CD8-positive, alpha-beta memory T cell (primary cell): ENCODE data around the gene MYEOV. TPM values are rescaled to one million over a fixed set of nuclear protein-coding genes. Genes with fewer than 3 reads are reported as not detected.

Experiments used
- CTCF ChIA-PET: fragments of 350-600 bp; sonication (Branson Sonifier 250); formaldehyde crosslinking; loops from one replicate; lab custom pipeline; 2021; ENCODE audit warnings: antibody characterized with exemption; lab: Charles Lee
- POLR2A ChIA-PET: fragments of 350-600 bp; sonication (Branson Sonifier 250); formaldehyde crosslinking; loops from one replicate; lab custom pipeline; 2021; ENCODE audit warnings: antibody characterized with exemption; lab: Charles Lee
- DNase-seq, 5 donors: peaks; one replicate each; pipeline versions ENCODE4 v3.0.0 to v3.0.0-alpha.2; 2020 to 2022; ENCODE audit warnings: mixed read lengths in 1 of 5
- H3K27ac ChIP-seq: one replicate; pipeline ENCODE4 v1.7.0; 2013; ENCODE audit warnings: low read depth, mild to moderate bottlenecking, low read length, moderate library complexity
- H3K27me3 ChIP-seq: 2 replicates; pipeline ENCODE4 v1.7.0; 2013; ENCODE audit warnings: low read length, mild to moderate bottlenecking; ENCODE audit not compliant: insufficient read depth, poor library complexity, severe bottlenecking
- H3K36me3 ChIP-seq: 2 replicates; pipeline ENCODE4 v1.7.0; 2013; ENCODE audit warnings: mild to moderate bottlenecking, low read length, moderate library complexity; ENCODE audit not compliant: insufficient read depth
- H3K4me1 ChIP-seq: 2 replicates; pipeline ENCODE4 v1.7.0; 2013; ENCODE audit warnings: mild to moderate bottlenecking, low read length, moderate library complexity; ENCODE audit not compliant: insufficient read depth
- H3K4me3 ChIP-seq: 2 replicates; pipeline ENCODE4 v1.7.0; 2013; ENCODE audit warnings: mild to moderate bottlenecking, low read length
- H3K9me3 ChIP-seq: 2 replicates; pipeline ENCODE4 v1.7.0; 2013; ENCODE audit warnings: mild to moderate bottlenecking, low read length
- H3K27ac Mint-ChIP-seq, 8 donors: one replicate each; pipeline ENCODE4 v1.8.0; 2020 to 2021; ENCODE audit warnings: mixed read lengths in 8 of 8, mild to moderate bottlenecking in 6 of 8, inconsistent platforms in 3 of 8, moderate library complexity in 3 of 8
- H3K27me3 Mint-ChIP-seq, 2 donors: one replicate each; pipeline ENCODE4 v1.8.0; 2020 to 2021; ENCODE audit warnings: mixed read lengths in 2 of 2, mild to moderate bottlenecking in 1 of 2, moderate library complexity in 1 of 2
- H3K36me3 Mint-ChIP-seq, 3 donors: one replicate each; pipeline ENCODE4 v1.8.0; 2020 to 2021; ENCODE audit warnings: mixed read lengths in 3 of 3, inconsistent platforms in 1 of 3, mild to moderate bottlenecking in 1 of 3
- H3K4me1 Mint-ChIP-seq, 3 donors: one replicate each; pipeline ENCODE4 v1.8.0; 2020 to 2021; ENCODE audit warnings: mixed read lengths in 3 of 3, inconsistent platforms in 1 of 3, mild to moderate bottlenecking in 1 of 3
- H3K4me3 Mint-ChIP-seq, 7 donors: one replicate each; pipeline ENCODE4 v1.8.0; 2020 to 2021; ENCODE audit warnings: mixed read lengths in 7 of 7, mild to moderate bottlenecking in 6 of 7, moderate library complexity in 4 of 7, inconsistent platforms in 2 of 7
- H3K9me3 Mint-ChIP-seq, 5 donors: one replicate each; pipeline ENCODE4 v1.8.0; 2020 to 2022; ENCODE audit warnings: mixed read lengths in 5 of 5, mild to moderate bottlenecking in 3 of 5, moderate library complexity in 2 of 5, inconsistent platforms in 1 of 5
- polyA plus RNA-seq: library from polyadenylated mRNA; unstranded; fragments of 300-500 nt; fragmentation: Illumina TruSeq; gene quantifications from one replicate; pipeline ENCODE4 v1.2.3, GENCODE V29; 2021
- total RNA-seq, 2 experiments: library from RNA; stranded (reverse); gene quantifications; one replicate each; pipeline ENCODE4 v1.2.3, GENCODE V29; 2021

Gene MYEOV
- total and polyA plus RNA-seq, 3 experiments from 2014 or later: 0.89 TPM; not detected in 2

DNA sequence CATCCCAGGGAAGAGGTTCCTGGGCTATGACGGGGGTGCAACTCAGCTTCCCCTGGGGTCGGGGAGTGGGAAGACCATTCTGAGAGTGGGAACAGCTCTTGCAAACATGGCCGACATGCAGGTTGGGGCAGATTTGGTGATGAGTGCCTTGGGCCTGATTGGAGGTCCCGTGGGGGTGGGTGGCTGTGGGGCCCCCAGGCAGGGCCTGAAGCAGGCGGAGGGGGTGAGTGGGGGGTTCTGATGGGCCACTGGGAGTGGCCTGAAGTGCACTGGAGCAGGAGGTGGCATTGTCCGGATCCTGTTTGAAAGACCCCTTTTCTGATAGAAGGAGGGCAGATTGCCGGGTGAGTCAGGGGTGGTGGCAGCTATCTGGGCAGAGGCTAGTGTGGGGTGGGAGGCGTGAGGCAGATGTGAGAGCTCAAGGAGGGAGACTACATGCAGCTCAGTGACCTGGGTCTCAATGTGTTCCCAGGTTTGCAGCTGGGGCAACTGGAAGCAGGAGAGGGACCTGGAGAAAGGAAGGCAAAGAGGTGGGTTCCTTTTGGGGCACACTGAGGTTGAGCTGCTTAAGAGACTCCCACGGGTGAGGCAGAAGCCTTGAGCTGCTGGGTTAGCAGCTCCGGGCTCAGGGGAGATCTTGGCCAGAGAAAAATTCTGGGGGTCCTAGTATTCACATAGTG is 15.1 kb downstream of the MYEOV start:
- Mint-ChIP-seq H3K4me1 (peaks cover 23 to 30% (median 30%) of the 10 kb centered on the region in 3 donors), H3K9me3 (no peaks in the 10 kb centered on the region), H3K4me3 (no peak overlapping the region), H3K27me3 (peaks cover 0 to 2% of the 10 kb centered on the region in 2 donors), H3K27ac (no peak overlapping the region), H3K36me3 (no peaks in the 10 kb centered on the region)
- H3K36me3 ChIP-seq: no peaks in the 10 kb centered on the region
- H3K9me3 ChIP-seq: no peaks in the 10 kb centered on the region
- DNase-seq: no peak
- H3K4me1 ChIP-seq: peaks cover 29% of the 10 kb centered on the region
- no peak overlapping the region for H3K27ac ChIP-seq
- ChIA-PET CTCF (interaction anchor here (1.1 kb wide), 1 partner anchor 12 kb away, joined by 3 read pairs; no protein-coding TSS in a partner anchor), POLR2A (interaction anchor here (0.9 kb wide), 1 partner anchor 12 kb away, joined by 4 read pairs; no protein-coding TSS in a partner anchor)
- no peaks in the 10 kb centered on the region for H3K27me3 ChIP-seq
- no peak overlapping the region for H3K4me3 ChIP-seq

DNA sequence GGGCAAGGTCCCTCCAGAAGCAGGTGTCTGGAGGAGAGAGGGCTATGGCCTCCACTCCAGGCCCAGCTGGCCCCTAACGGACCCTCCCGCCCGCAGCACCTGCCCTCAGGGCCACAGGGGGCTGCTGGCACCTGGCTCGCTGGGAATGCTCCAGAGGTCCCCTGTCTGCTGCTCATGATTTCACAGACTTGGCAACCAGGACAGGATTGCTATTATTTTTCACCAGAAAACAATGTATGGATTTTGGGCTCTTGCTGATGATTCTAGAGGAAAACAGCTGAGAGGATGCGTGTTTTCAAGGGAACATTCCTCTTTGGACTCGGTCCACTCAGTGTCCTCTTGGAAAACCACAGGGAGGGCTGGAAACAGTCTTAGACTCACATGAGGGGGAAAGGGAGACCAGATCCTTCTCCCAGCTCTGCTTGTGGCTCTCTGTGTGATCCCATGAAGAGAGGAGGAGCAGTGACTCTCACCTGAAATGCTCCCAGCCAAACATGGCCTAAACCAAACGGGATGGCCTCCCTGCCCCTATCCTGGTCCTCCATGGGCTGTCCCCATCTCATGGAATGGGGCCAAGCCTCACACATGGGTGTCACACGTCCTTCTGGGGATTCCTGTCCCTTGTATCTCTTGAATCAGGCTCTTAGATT is 15.8 kb downstream of the MYEOV start:
- DNase-seq: no peak
- Histone ChIP-seq H3K36me3 (no peaks in the 10 kb centered on the region), H3K27me3 (no peaks in the 10 kb centered on the region), H3K4me3 (no peak overlapping the region), H3K27ac (no peak overlapping the region), H3K9me3 (no peaks in the 10 kb centered on the region), H3K4me1 (peaks cover 29% of the 10 kb centered on the region)
- Mint-ChIP-seq H3K9me3 (no peaks in the 10 kb centered on the region), H3K36me3 (no peaks in the 10 kb centered on the region), H3K4me1 (peaks cover 23 to 30% (median 30%) of the 10 kb centered on the region in 3 donors), H3K27ac (peak overlapping the region in 1 of 8 donors; percentile 69), H3K4me3 (no peak overlapping the region), H3K27me3 (peaks cover 0 to 2% of the 10 kb centered on the region in 2 donors)
- ChIA-PET POLR2A (interaction anchor here (0.9 kb wide), 1 partner anchor 13 kb away, joined by 4 read pairs; no protein-coding TSS in a partner anchor), CTCF (interaction anchor here (1.1 kb wide), 1 partner anchor 12 kb away, joined by 3 read pairs; no protein-coding TSS in a partner anchor)

DNA sequence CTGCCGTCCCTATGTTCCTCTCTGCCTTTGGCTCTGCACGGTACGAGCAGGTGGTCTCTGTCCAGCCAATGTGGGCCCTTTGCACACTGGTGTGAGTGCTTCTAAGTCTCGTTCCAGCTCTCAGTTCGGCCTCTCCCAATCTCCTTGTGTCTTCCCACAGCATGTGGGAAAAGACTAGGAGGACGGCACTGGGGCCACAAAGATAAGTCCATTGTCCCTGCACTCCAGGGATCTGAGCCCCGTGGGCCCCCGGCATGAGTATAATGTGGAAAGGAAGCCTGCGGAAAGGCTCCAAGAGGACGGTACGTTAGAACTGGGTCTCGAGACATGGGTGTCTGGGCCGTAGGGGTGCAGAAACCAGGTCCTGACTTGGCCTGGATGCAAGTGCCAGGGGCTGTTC is 16.4 kb downstream of the MYEOV start:
- Histone ChIP-seq H3K9me3 (no peaks in the 10 kb centered on the region), H3K4me3 (no peak overlapping the region), H3K36me3 (no peaks in the 10 kb centered on the region), H3K27me3 (no peaks in the 10 kb centered on the region), H3K4me1 (peaks cover 29% of the 10 kb centered on the region), H3K27ac (no peak overlapping the region)
- no peak overlapping the region for H3K4me3 Mint-ChIP-seq
- no peak for DNase-seq
- H3K4me1 Mint-ChIP-seq: peaks cover 23 to 30% (median 30%) of the 10 kb centered on the region in 3 donors
- no peaks in the 10 kb centered on the region for H3K36me3 Mint-ChIP-seq
- H3K27ac Mint-ChIP-seq: peak overlapping the region in 2 of 8 donors; percentile 24 to 32
- ChIA-PET POLR2A (no interaction called here), CTCF (no interaction called here)
- no peaks in the 10 kb centered on the region for H3K9me3 Mint-ChIP-seq
- peaks cover 0 to 2% of the 10 kb centered on the region in 2 donors for H3K27me3 Mint-ChIP-seq

DNA sequence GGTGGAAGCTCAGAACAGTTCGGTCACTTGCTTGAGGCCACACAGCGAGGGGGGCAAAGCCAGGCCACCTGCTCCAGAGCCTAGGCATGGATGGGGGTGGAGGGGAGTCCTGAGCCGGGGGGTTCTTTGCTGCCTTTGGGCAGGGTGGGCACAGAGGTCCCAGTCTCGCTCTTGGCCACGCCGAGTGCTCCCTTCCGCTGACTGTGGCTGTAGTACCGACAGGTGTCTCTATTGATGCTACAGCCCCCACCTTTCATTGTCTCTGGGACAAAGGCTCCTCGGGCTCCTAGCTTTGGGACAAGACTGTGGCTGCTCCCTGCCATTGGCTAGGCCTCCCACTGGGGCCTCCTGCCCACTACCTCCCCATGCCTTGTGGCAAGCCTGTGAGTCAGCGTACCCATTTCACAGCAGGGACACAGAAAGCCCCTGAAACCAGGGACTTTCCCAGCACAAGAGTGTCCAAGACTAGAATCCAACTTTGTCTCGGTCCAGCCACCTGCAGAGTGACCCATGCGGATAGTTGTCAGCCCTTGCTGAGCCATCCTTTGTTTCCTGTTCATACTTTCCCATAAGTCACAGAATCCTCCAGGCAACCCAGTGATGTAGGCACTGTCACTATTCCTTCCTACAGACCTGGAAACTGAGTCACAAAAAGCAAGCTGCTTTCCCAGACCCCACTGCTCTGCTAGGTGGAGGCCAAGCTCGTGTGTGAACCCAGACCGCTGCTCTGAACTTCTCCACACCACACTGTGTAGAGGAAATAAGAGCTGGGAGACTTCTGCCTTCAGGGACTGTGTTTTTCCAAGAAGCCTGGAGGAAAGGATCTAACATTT is 17.2 kb downstream of the MYEOV start:
- no peaks in the 10 kb centered on the region for H3K9me3 ChIP-seq
- Mint-ChIP-seq H3K4me3 (peak overlapping the region in 5 of 7 donors; percentile 29 to 87 (median 66)), H3K27ac (peak overlapping the region in 7 of 8 donors; percentile 13 to 89 (median 47)), H3K9me3 (no peaks in the 10 kb centered on the region), H3K27me3 (peaks cover 0 to 2% of the 10 kb centered on the region in 2 donors), H3K36me3 (no peaks in the 10 kb centered on the region), H3K4me1 (peaks cover 23 to 30% (median 30%) of the 10 kb centered on the region in 3 donors)
- no peak for DNase-seq
- H3K27ac ChIP-seq: no peak overlapping the region
- H3K27me3 ChIP-seq: no peaks in the 10 kb centered on the region
- ChIA-PET CTCF (interaction anchor here (1.1 to 1.6 kb wide), 2 partner anchors 14 to 19 kb away, joined by 3 to 6 read pairs; no protein-coding TSS in a partner anchor), POLR2A (no interaction called here)
- H3K4me1 ChIP-seq: peaks cover 29% of the 10 kb centered on the region
- no peaks in the 10 kb centered on the region for H3K36me3 ChIP-seq
- H3K4me3 ChIP-seq: peak overlapping the region; percentile 29

DNA sequence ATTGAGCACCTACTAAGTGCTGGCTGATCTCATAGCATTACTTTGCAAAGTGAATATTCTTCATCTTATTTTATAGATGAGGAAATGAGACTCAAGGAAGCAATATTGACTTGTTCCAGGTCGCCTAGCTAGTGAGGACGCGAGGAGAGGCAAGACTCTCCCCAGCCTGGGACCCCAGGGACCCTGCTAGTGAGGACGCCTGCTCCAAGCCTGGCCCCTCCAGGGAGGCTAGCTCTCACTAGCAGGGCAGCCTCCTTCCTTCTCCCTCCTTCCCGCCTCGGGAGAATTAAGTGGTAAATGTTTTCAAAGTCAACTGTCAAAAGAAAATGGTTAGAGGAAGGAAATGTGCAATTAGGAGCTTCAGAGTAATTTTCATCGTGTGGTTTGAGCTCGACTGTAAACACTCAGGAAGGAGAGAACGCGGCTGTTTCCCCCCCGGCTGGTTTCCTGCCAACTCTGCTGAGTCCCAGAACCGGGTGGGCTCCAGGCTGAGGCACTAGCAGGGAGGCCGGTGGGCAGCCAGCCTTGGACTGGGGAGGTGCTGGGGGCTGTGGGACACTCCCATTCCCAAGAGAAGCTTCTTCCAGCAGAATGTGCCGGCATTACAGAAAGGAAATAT is 17.9 kb downstream of the MYEOV start:
- H3K4me3 ChIP-seq: peak overlapping the region; percentile 29
- H3K4me3 Mint-ChIP-seq: peak overlapping the region in 6 of 7 donors; percentile 54 to 87 (median 66)

DNA sequence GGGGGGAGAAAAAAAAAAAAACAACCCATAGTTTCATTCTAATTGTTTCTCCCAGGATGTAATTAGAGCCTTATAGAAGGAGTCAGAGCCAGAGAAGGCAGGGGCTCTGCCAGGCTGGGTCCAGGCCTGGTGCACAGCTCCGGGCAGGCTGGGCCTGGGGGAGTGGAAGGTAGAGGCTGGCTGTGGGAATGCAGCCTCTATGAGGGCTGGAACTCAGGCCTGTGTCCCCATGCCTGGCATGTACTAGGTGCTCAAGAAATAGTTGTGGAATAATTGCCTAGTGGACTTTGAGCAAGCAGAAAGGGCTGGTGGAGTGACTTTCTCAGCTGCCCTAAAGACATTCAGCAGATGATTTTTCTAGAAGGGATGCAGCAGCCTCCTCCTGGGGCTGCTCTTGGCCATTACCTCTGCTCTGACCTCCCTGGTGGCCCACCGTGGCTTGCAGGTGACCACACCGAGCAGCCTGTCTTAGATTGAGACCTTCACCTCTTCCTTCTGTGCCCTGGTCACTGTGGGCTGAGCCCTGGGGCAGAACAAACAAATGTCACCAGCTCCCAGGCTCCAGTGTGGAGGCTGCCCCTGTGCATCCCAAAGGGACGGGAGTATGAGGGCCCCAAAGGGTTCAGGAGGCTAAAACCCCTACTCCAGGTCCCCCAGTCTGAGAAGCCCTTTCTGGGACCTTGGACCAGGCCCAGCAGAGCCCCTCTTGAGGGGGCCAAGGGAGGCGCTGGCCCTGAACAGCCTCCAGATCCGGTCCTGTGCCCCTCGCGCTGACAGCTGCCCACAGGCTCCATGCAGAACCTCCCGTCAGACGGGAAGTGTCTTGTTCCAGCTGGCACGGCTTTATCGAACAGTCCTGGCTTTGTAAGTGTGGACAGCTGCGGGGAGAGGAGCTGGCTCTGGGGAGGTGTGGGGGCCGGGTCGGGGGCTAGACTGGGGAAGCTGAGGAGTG is 18.8 kb downstream of the MYEOV start:
- Mint-ChIP-seq H3K9me3 (no peaks in the 10 kb centered on the region), H3K27ac (peak overlapping the region in 1 of 8 donors; percentile 66), H3K27me3 (peaks cover 0 to 2% of the 10 kb centered on the region in 2 donors), H3K4me3 (peak overlapping the region in 1 of 7 donors; percentile 14), H3K36me3 (peaks cover 0 to 3% (median 0%) of the 10 kb centered on the region in 3 donors), H3K4me1 (peaks cover 25 to 33% (median 31%) of the 10 kb centered on the region in 3 donors)
- Histone ChIP-seq H3K9me3 (no peaks in the 10 kb centered on the region), H3K27ac (no peak overlapping the region), H3K4me3 (no peak overlapping the region), H3K27me3 (no peaks in the 10 kb centered on the region), H3K4me1 (peaks cover 29% of the 10 kb centered on the region), H3K36me3 (no peaks in the 10 kb centered on the region)
- POLR2A ChIA-PET: interaction anchor here (0.6 to 0.8 kb wide), 3 partner anchors 15 to 767 kb away, joined by 3 to 4 read pairs (median 3); no protein-coding TSS in a partner anchor
- no peak for DNase-seq
- CTCF ChIA-PET: interaction anchor here (1.6 kb wide), 1 partner anchor 20 kb away, joined by 6 read pairs; no protein-coding TSS in a partner anchor

More for the DNA sequence above, 17.9 kb downstream of the MYEOV start:
- Mint-ChIP-seq H3K9me3 (no peaks in the 10 kb centered on the region), H3K36me3 (peaks cover 0 to 2% (median 0%) of the 10 kb centered on the region in 3 donors), H3K27me3 (peaks cover 0 to 2% of the 10 kb centered on the region in 2 donors), H3K4me1 (peaks cover 23 to 30% (median 30%) of the 10 kb centered on the region in 3 donors), H3K27ac (peak overlapping the region; percentile 10 to 89 (median 66))
- ChIA-PET CTCF (interaction anchor here (1.1 to 1.6 kb wide), 2 partner anchors 14 to 19 kb away, joined by 3 to 6 read pairs; no protein-coding TSS in a partner anchor), POLR2A (interaction anchor here (0.6 to 0.8 kb wide), 3 partner anchors 14 to 767 kb away, joined by 3 to 4 read pairs (median 3); no protein-coding TSS in a partner anchor)
- H3K27ac ChIP-seq: no peak overlapping the region
- peaks cover 29% of the 10 kb centered on the region for H3K4me1 ChIP-seq
- H3K9me3 ChIP-seq: no peaks in the 10 kb centered on the region
- no peaks in the 10 kb centered on the region for H3K36me3 ChIP-seq
- peak in 2 of 5 donors; percentile 16 to 46 for DNase-seq
- H3K27me3 ChIP-seq: no peaks in the 10 kb centered on the region
